Measurements from ENCODE around the gene TTN. TPM values are rescaled to one million over a fixed set of nuclear protein-coding genes. Genes with fewer than 3 reads are reported as not detected.

Gene TTN
- total and polyA plus RNA-seq, 2 experiments from 2014 or later = 12.5 to 15.7 TPM

DNA sequence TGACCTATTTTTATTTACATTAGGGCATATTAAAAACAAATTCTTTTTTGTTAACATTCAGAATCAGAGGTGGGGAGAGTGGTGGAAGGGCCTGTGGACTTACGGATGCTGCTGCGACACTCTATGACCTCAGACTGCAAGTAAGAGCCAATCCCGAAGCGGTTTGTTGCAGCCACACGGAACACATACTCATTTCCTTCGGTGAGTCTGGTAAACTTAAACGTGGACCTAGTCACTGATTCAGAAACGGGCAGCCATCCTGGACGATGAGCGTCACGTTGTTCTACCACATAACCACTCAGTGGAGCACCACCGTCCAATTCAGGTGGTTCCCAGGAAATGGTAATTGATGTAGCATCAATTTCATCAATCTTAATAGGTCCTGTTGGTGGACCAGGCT lies 265.1 kb downstream of the TTN start (continued):
- TF ChIP-seq, protein P1, sequence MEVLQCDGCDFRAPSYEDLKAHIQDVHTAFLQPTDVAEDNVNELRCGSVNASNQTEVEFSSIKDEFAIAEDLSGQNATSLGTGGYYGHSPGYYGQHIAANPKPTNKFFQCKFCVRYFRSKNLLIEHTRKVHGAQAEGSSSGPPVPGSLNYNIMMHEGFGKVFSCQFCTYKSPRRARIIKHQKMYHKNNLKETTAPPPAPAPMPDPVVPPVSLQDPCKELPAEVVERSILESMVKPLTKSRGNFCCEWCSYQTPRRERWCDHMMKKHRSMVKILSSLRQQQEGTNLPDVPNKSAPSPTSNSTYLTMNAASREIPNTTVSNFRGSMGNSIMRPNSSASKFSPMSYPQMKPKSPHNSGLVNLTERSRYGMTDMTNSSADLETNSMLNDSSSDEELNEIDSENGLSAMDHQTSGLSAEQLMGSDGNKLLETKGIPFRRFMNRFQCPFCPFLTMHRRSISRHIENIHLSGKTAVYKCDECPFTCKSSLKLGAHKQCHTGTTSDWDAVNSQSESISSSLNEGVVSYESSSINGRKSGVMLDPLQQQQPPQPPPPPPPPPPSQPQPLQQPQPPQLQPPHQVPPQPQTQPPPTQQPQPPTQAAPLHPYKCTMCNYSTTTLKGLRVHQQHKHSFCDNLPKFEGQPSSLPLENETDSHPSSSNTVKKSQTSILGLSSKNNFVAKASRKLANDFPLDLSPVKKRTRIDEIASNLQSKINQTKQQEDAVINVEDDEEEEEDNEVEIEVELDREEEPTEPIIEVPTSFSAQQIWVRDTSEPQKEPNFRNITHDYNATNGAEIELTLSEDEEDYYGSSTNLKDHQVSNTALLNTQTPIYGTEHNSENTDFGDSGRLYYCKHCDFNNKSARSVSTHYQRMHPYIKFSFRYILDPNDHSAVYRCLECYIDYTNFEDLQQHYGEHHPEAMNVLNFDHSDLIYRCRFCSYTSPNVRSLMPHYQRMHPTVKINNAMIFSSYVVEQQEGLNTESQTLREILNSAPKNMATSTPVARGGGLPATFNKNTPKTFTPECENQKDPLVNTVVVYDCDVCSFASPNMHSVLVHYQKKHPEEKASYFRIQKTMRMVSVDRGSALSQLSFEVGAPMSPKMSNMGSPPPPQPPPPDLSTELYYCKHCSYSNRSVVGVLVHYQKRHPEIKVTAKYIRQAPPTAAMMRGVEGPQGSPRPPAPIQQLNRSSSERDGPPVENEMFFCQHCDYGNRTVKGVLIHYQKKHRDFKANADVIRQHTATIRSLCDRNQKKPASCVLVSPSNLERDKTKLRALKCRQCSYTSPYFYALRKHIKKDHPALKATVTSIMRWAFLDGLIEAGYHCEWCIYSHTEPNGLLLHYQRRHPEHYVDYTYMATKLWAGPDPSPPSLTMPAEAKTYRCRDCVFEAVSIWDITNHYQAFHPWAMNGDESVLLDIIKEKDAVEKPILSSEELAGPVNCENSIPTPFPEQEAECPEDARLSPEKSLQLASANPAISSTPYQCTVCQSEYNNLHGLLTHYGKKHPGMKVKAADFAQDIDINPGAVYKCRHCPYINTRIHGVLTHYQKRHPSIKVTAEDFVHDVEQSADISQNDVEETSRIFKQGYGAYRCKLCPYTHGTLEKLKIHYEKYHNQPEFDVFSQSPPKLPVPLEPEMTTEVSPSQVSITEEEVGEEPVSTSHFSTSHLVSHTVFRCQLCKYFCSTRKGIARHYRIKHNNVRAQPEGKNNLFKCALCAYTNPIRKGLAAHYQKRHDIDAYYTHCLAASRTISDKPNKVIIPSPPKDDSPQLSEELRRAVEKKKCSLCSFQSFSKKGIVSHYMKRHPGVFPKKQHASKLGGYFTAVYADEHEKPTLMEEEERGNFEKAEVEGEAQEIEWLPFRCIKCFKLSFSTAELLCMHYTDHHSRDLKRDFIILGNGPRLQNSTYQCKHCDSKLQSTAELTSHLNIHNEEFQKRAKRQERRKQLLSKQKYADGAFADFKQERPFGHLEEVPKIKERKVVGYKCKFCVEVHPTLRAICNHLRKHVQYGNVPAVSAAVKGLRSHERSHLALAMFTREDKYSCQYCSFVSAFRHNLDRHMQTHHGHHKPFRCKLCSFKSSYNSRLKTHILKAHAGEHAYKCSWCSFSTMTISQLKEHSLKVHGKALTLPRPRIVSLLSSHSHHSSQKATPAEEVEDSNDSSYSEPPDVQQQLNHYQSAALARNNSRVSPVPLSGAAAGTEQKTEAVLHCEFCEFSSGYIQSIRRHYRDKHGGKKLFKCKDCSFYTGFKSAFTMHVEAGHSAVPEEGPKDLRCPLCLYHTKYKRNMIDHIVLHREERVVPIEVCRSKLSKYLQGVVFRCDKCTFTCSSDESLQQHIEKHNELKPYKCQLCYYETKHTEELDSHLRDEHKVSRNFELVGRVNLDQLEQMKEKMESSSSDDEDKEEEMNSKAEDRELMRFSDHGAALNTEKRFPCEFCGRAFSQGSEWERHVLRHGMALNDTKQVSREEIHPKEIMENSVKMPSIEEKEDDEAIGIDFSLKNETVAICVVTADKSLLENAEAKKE (CRISPR knock-in tag; IDR thresholded peaks at IDR 0.05) = no peak
- TF ChIP-seq JUNB (IDR thresholded peaks at IDR 0.05; ENCODE audit: unreplicated experiment) (no peak), CREB1 (CRISPR knock-in tag; IDR thresholded peaks at IDR 0.05; ENCODE audit: low read depth) (no peak), NANOG (IDR thresholded peaks at IDR 0.05; ENCODE audit: borderline replicate concordance) (no peak), EZH2 (IDR thresholded peaks at IDR 0.05; ENCODE audit: low read depth, unreplicated experiment) (no peak), POLR2AphosphoS5 (IDR thresholded peaks at IDR 0.05; ENCODE audit: low read depth) (no peak), ZNF331 (CRISPR knock-in tag; IDR thresholded peaks at IDR 0.05; ENCODE audit: low read depth) (no peak), ZNF114 (CRISPR knock-in tag; IDR thresholded peaks at IDR 0.05) (no peak)
- TF ChIP-seq, protein P2, sequence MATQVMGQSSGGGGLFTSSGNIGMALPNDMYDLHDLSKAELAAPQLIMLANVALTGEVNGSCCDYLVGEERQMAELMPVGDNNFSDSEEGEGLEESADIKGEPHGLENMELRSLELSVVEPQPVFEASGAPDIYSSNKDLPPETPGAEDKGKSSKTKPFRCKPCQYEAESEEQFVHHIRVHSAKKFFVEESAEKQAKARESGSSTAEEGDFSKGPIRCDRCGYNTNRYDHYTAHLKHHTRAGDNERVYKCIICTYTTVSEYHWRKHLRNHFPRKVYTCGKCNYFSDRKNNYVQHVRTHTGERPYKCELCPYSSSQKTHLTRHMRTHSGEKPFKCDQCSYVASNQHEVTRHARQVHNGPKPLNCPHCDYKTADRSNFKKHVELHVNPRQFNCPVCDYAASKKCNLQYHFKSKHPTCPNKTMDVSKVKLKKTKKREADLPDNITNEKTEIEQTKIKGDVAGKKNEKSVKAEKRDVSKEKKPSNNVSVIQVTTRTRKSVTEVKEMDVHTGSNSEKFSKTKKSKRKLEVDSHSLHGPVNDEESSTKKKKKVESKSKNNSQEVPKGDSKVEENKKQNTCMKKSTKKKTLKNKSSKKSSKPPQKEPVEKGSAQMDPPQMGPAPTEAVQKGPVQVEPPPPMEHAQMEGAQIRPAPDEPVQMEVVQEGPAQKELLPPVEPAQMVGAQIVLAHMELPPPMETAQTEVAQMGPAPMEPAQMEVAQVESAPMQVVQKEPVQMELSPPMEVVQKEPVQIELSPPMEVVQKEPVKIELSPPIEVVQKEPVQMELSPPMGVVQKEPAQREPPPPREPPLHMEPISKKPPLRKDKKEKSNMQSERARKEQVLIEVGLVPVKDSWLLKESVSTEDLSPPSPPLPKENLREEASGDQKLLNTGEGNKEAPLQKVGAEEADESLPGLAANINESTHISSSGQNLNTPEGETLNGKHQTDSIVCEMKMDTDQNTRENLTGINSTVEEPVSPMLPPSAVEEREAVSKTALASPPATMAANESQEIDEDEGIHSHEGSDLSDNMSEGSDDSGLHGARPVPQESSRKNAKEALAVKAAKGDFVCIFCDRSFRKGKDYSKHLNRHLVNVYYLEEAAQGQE (IDR thresholded peaks at IDR 0.05; ENCODE audit: unreplicated experiment) = no peak
- TF ChIP-seq, protein P3, sequence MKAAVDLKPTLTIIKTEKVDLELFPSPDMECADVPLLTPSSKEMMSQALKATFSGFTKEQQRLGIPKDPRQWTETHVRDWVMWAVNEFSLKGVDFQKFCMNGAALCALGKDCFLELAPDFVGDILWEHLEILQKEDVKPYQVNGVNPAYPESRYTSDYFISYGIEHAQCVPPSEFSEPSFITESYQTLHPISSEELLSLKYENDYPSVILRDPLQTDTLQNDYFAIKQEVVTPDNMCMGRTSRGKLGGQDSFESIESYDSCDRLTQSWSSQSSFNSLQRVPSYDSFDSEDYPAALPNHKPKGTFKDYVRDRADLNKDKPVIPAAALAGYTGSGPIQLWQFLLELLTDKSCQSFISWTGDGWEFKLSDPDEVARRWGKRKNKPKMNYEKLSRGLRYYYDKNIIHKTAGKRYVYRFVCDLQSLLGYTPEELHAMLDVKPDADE (IDR thresholded peaks at IDR 0.05) = no peak
